Measurements from ENCODE around the gene ZNF688. TPM values are rescaled to one million over a fixed set of nuclear protein-coding genes. Genes with fewer than 3 reads are reported as not detected.

ZNF688 gene
- total RNA-seq, 1 experiment from 2014 or later, result 3.6 TPM

- ChIA-PET CTCF (no interaction called here), POLR2A (no interaction called here), RAD21 (ENCODE audit: low non-redundant PET in 1 of 2, low total read pairs in 2 of 2, uncharacterized antibody in 2 of 2, unreplicated experiment in 2 of 2) (no interaction called here)
- H3K4me1 ChIP-seq (ENCODE audit: control insufficient read depth in 1 of 2, insufficient read depth in 2 of 2, low read length in 2 of 2), result peaks cover 0 to 6% of the 10 kb centered on the region in 2 experiments; a peak in 2 of 4 replicates
- no peak overlapping the region for H2AFZ ChIP-seq (ENCODE audit: low read depth, low read length, poor library complexity, severe bottlenecking)
- no peaks in the 10 kb centered on the region for H3K27me3 ChIP-seq (ENCODE audit: insufficient read depth, low read length)
- H3K9me3 ChIP-seq (ENCODE audit: control insufficient read depth in 1 of 2, insufficient read depth in 1 of 2, low read depth in 1 of 2, low read length in 2 of 2), result no peaks in the 10 kb centered on the region
- H3K27ac ChIP-seq (ENCODE audit: low read depth, low read length), result no peak overlapping the region
- no peak overlapping the region for H3K4me2 ChIP-seq (ENCODE audit: low read length)
- no peaks in the 10 kb centered on the region for H3K79me2 ChIP-seq (ENCODE audit: insufficient read depth, low read length)
- no peak for DNase-seq (ENCODE audit: low read depth, low spot score)
- intact Hi-C loops (cut with micrococcal nuclease), result no loop called here
- no peaks in the 10 kb centered on the region; a peak in 1 of 4 replicates for H3K36me3 ChIP-seq (ENCODE audit: control insufficient read depth in 1 of 2, insufficient read depth in 2 of 2, low read length in 2 of 2)
- no peaks in the 10 kb centered on the region for H4K20me1 ChIP-seq (ENCODE audit: insufficient read depth)
- H3K9me2 ChIP-seq (ENCODE audit: insufficient read depth), result no peaks in the 10 kb centered on the region
- no peak overlapping the region for H3K9ac ChIP-seq (ENCODE audit: low read length)
- BruUV-seq (replicated peaks), result no TSS peak
- TF ChIP-seq TCF7L2 (IDR thresholded peaks at IDR 0.05; ENCODE audit: borderline replicate concordance, extremely low read depth, insufficient read depth, insufficient read length) (no peak), YY1 (IDR thresholded peaks at IDR 0.05; ENCODE audit: extremely low read depth, insufficient replicate concordance, low read depth, low read length) (no peak), SP1 (IDR thresholded peaks at IDR 0.05; ENCODE audit: low read depth) (no peak)
- no peak for ATAC-seq
- H3K4me3 ChIP-seq (replicated peaks in 1 of 2; ENCODE audit: low read depth in 1 of 2, low read length in 2 of 2), result no peak overlapping the region
Measured at GRCh38 chr16:30581457-30581856, 9.9 kb upstream of the ZNF688 start.

- H3K36me3 ChIP-seq (ENCODE audit: control insufficient read depth in 1 of 2, insufficient read depth in 2 of 2, low read length in 2 of 2), result no peaks in the 10 kb centered on the region; a peak in 1 of 4 replicates
- POLR2A ChIA-PET, result no interaction called here
- H3K27me3 ChIP-seq (ENCODE audit: insufficient read depth, low read length), result no peaks in the 10 kb centered on the region
- TF ChIP-seq ZFX (IDR thresholded peaks at IDR 0.05) (no peak), TCF7L2 (IDR thresholded peaks at IDR 0.05; ENCODE audit: borderline replicate concordance, extremely low read depth, insufficient read depth, insufficient read length) (no peak), SIN3A (IDR thresholded peaks at IDR 0.05; ENCODE audit: low read depth) (no peak)
- H3K4me3 ChIP-seq (replicated peaks in 1 of 2; ENCODE audit: low read depth in 1 of 2, low read length in 2 of 2), result no peak overlapping the region
- H2AFZ ChIP-seq (ENCODE audit: low read depth, low read length, poor library complexity, severe bottlenecking), result no peak overlapping the region
- H3K9me2 ChIP-seq (ENCODE audit: insufficient read depth), result no peaks in the 10 kb centered on the region
- peaks cover 9 to 37% of the 10 kb centered on the region in 2 experiments; a peak in 3 of 4 replicates for H3K4me1 ChIP-seq (ENCODE audit: control insufficient read depth in 1 of 2, insufficient read depth in 2 of 2, low read length in 2 of 2)
- no peaks in the 10 kb centered on the region for H3K79me2 ChIP-seq (ENCODE audit: insufficient read depth, low read length)
- no TSS peak for BruUV-seq (replicated peaks)
- no peak overlapping the region for H3K9ac ChIP-seq (ENCODE audit: low read length)
- ATAC-seq (no peak), DNase-seq (ENCODE audit: low read depth, low spot score) (no peak)
- intact Hi-C loops (cut with micrococcal nuclease), result loop anchor here (5.0 kb wide), 1 partner anchor 53 kb away; no protein-coding TSS in a partner anchor
- no peaks in the 10 kb centered on the region for H3K9me3 ChIP-seq (ENCODE audit: control insufficient read depth in 1 of 2, insufficient read depth in 1 of 2, low read depth in 1 of 2, low read length in 2 of 2)
- no peaks in the 10 kb centered on the region for H4K20me1 ChIP-seq (ENCODE audit: insufficient read depth)
- H3K4me2 ChIP-seq (ENCODE audit: low read length), result no peak overlapping the region
- CTCF ChIA-PET, result no interaction called here
- H3K27ac ChIP-seq (ENCODE audit: low read depth, low read length), result no peak overlapping the region
- RAD21 ChIA-PET (ENCODE audit: low non-redundant PET in 1 of 2, low total read pairs in 2 of 2, uncharacterized antibody in 2 of 2, unreplicated experiment in 2 of 2), result no interaction called here
Measured at GRCh38 chr16:30574678-30575077, 3.2 kb upstream of the ZNF688 start.

Data from HCT116 (cell line).